ENCODE measurements around the gene USP9X. TPM values are rescaled to one million over a fixed set of nuclear protein-coding genes. Genes with fewer than 3 reads are reported as not detected.

Gene USP9X
- total and polyA plus RNA-seq, 2 experiments from 2014 or later = 62.2 to 329 TPM

- Histone ChIP-seq H3K27me3 (ENCODE audit: insufficient read depth) (no peaks in the 10 kb centered on the region), H3K4me2 (no peak overlapping the region), H3K4me3 (no peak overlapping the region), H4K20me1 (replicated peaks; ENCODE audit: insufficient read depth) (no peaks in the 10 kb centered on the region), H3K4me1 (ENCODE audit: insufficient read depth) (no peaks in the 10 kb centered on the region), H3K36me3 (ENCODE audit: insufficient read depth) (no peaks in the 10 kb centered on the region), H2AFZ (no peak overlapping the region), H3K79me2 (replicated peaks; ENCODE audit: insufficient read depth) (no peaks in the 10 kb centered on the region), H3K9me2 (ENCODE audit: insufficient read depth) (no peaks in the 10 kb centered on the region), H3F3A (replicated peaks; ENCODE audit: low read depth) (no peaks in the 10 kb centered on the region), H3K27ac (ENCODE audit: low read depth) (no peak overlapping the region)
- H3K36me3 Mint-ChIP-seq (ENCODE audit: low read depth) = no peaks in the 10 kb centered on the region
- TF ChIP-seq ETS1 (IDR thresholded peaks at IDR 0.05) (no peak), NANOG (IDR thresholded peaks at IDR 0.05; ENCODE audit: borderline replicate concordance) (no peak), ZNF331 (CRISPR knock-in tag; IDR thresholded peaks at IDR 0.05; ENCODE audit: low read depth) (no peak), STAT1 (IDR thresholded peaks at IDR 0.05; ENCODE audit: unreplicated experiment) (no peak), ZNF462 (CRISPR knock-in tag; IDR thresholded peaks at IDR 0.05) (no peak), REST (IDR thresholded peaks at IDR 0.05; ENCODE audit: unreplicated experiment) (no peak), EZH2 (IDR thresholded peaks at IDR 0.05; ENCODE audit: low read depth, unreplicated experiment) (no peak), ZNF114 (CRISPR knock-in tag; IDR thresholded peaks at IDR 0.05) (no peak), EZH2phosphoT487 (IDR thresholded peaks at IDR 0.05; ENCODE audit: unreplicated experiment) (no peak), CTCF (conservative IDR thresholded peaks at IDR 0.05; ENCODE audit: low read depth in 2 of 2) (no peak), CREB1 (CRISPR knock-in tag; IDR thresholded peaks at IDR 0.05; ENCODE audit: low read depth) (no peak), JUNB (IDR thresholded peaks at IDR 0.05; ENCODE audit: unreplicated experiment) (no peak), POLR2AphosphoS5 (IDR thresholded peaks at IDR 0.05; ENCODE audit: low read depth) (no peak)
- ATAC-seq (no peak), DNase-seq (ENCODE audit: low spot score) (no peak)
- H3K27ac Mint-ChIP-seq = no peak overlapping the region
- H3K27me3 Mint-ChIP-seq (ENCODE audit: insufficient read depth, low read depth, poor library complexity) = peaks cover 3% of the 10 kb centered on the region
- H3K9me3 Mint-ChIP-seq = no peaks in the 10 kb centered on the region
- H3K4me3 Mint-ChIP-seq = no peak overlapping the region
- H3K4me1 Mint-ChIP-seq = peaks cover 6% of the 10 kb centered on the region
Measured at GRCh38 chrX:41067721-41068120, 17.5 kb upstream of the USP9X start.
